Effector memory CD8-positive, alpha-beta T cell (primary cell): Measurements from ENCODE around the gene OPRL1.
A peak's percentile ranks its signal among the peaks of the same experiment; 100 is the strongest.
"Not testable (repeated sequence)": the region's sequence is repeated elsewhere in the genome, so short reads cannot be mapped to it uniquely, and the experiment has no call there.

Source experiments
- ATAC-seq: fragments of 150-1000 bp; cut with Tn5 transposase; replicated peaks from 2 replicates; pipeline ENCODE4 v1.10.0; 2021; ENCODE audit warnings: mild to moderate bottlenecking, moderate library complexity
- DNase-seq, 3 experiments: peaks; one replicate each; pipeline ENCODE4 v3.0.0; 2021
- H3K27ac Mint-ChIP-seq, 2 donors: one replicate each; pipeline ENCODE4 v1.8.0; 2022; ENCODE audit warnings: mild to moderate bottlenecking in 2 of 2, mixed read lengths in 2 of 2, moderate library complexity in 2 of 2
- H3K27me3 Mint-ChIP-seq, 2 donors: one replicate each; pipeline ENCODE4 v1.8.0; 2022; ENCODE audit warnings: mixed read lengths in 2 of 2
- H3K36me3 Mint-ChIP-seq: one replicate; pipeline ENCODE4 v1.8.0; 2022; ENCODE audit warnings: mild to moderate bottlenecking, moderate library complexity, mixed read lengths; ENCODE audit not compliant: insufficient read depth
- H3K4me1 Mint-ChIP-seq, 2 donors: one replicate each; pipeline ENCODE4 v1.8.0; 2022; ENCODE audit warnings: low read depth in 2 of 2, mixed read lengths in 2 of 2
- H3K4me3 Mint-ChIP-seq, 2 donors: one replicate each; pipeline ENCODE4 v1.8.0; 2022; ENCODE audit warnings: mild to moderate bottlenecking in 2 of 2, mixed read lengths in 2 of 2, moderate library complexity in 2 of 2
- H3K9me3 Mint-ChIP-seq, 2 donors: one replicate each; pipeline ENCODE4 v1.8.0; 2022; ENCODE audit warnings: mixed read lengths in 2 of 2

The OPRL1 gene

GRCh38 chr20:64083804-64084684 lies 4.2 kb downstream of the OPRL1 start, which contains the start of gene LKAAEAR1:
Gene LKAAEAR1 (minus strand): TSS chr20:64084398. CDS start chr20:64084219, 179 bp downstream.
- ATAC-seq, result no peak
- H3K9me3 Mint-ChIP-seq, result no peaks in the 10 kb centered on the region
- H3K27ac Mint-ChIP-seq, result peak within 1 kb of the TSS in 1 of 2 donors; percentile 38
- H3K36me3 Mint-ChIP-seq, result peaks cover 8% of the 10 kb centered on the region
- H3K4me3 Mint-ChIP-seq, result peak within 1 kb of the TSS; percentile 84 to 85
- no peak for DNase-seq
- H3K27me3 Mint-ChIP-seq, result peaks cover 0 to 6% of the 10 kb centered on the region in 2 donors
- H3K4me1 Mint-ChIP-seq, result peaks cover 26 to 29% of the 10 kb centered on the region in 2 donors

GRCh38 chr20:64084685-64085152 lies 4.8 kb downstream of the OPRL1 start:
- Mint-ChIP-seq H3K36me3 (peaks cover 8% of the 10 kb centered on the region), H3K27ac (no peak overlapping the region), H3K9me3 (no peaks in the 10 kb centered on the region), H3K27me3 (peaks cover 0 to 12% of the 10 kb centered on the region in 2 donors), H3K4me1 (peaks cover 26 to 27% of the 10 kb centered on the region in 2 donors), H3K4me3 (peak overlapping the region; percentile 84 to 85)
- ATAC-seq, result no peak
- no peak for DNase-seq

GRCh38 chr20:64086801-64087200 lies 6.9 kb downstream of the OPRL1 start:
- H3K27ac Mint-ChIP-seq, result no peak overlapping the region
- DNase-seq (no peak), ATAC-seq (no peak)
- H3K27me3 Mint-ChIP-seq, result peaks cover 0 to 17% of the 10 kb centered on the region in 2 donors
- H3K4me1 Mint-ChIP-seq, result peaks cover 14% of the 10 kb centered on the region in 2 donors
- no peaks in the 10 kb centered on the region for H3K9me3 Mint-ChIP-seq
- no peak overlapping the region for H3K4me3 Mint-ChIP-seq
- peaks cover 3% of the 10 kb centered on the region for H3K36me3 Mint-ChIP-seq

GRCh38 chr20:64087226-64087825 lies 7.4 kb downstream of the OPRL1 start:
- ATAC-seq, H3K27ac Mint-ChIP-seq, H3K36me3 Mint-ChIP-seq, H3K4me3 Mint-ChIP-seq, DNase-seq, H3K9me3 Mint-ChIP-seq: not testable (repeated sequence)
- Mint-ChIP-seq H3K4me1 (peaks cover 9 to 13% of the 10 kb centered on the region in 2 donors), H3K27me3 (peaks cover 0 to 17% of the 10 kb centered on the region in 2 donors)

GRCh38 chr20:64088586-64088985 lies 8.7 kb downstream of the OPRL1 start:
- not testable (repeated sequence) for H3K27ac Mint-ChIP-seq

GRCh38 chr20:64090165-64090564 lies 10.3 kb downstream of the OPRL1 start:
- peaks cover 0 to 17% of the 10 kb centered on the region in 2 donors for H3K27me3 Mint-ChIP-seq
- H3K27ac Mint-ChIP-seq, result no peak overlapping the region
- H3K4me3 Mint-ChIP-seq, result no peak overlapping the region
- ATAC-seq (no peak), DNase-seq (no peak)
- H3K4me1 Mint-ChIP-seq, result peaks cover 0 to 5% of the 10 kb centered on the region in 2 donors
- no peaks in the 10 kb centered on the region for H3K36me3 Mint-ChIP-seq
- no peaks in the 10 kb centered on the region for H3K9me3 Mint-ChIP-seq

More at GRCh38 chr20:64088586-64088985, 8.7 kb downstream of the OPRL1 start:
- ATAC-seq, H3K4me3 Mint-ChIP-seq, H3K36me3 Mint-ChIP-seq, H3K4me1 Mint-ChIP-seq, DNase-seq, H3K9me3 Mint-ChIP-seq: not testable (repeated sequence)
- peaks cover 0 to 17% of the 10 kb centered on the region in 2 donors for H3K27me3 Mint-ChIP-seq

- Mint-ChIP-seq H3K9me3 (no peaks in the 10 kb centered on the region), H3K27ac (peak overlapping the region in 1 of 2 donors; percentile 23), H3K36me3 (no peaks in the 10 kb centered on the region), H3K4me3 (no peak overlapping the region), H3K27me3 (peaks cover 0 to 17% of the 10 kb centered on the region in 2 donors), H3K4me1 (peaks cover 0 to 5% of the 10 kb centered on the region in 2 donors)
- DNase-seq (no peak), ATAC-seq (no peak)
Measured at GRCh38 chr20:64091340-64091739, 11.5 kb downstream of the OPRL1 start.

GRCh38 chr20:64091770-64092169 lies 11.9 kb downstream of the OPRL1 start:
- H3K36me3 Mint-ChIP-seq, result no peaks in the 10 kb centered on the region
- ATAC-seq (no peak), DNase-seq (no peak)
- H3K4me1 Mint-ChIP-seq, result peaks cover 0 to 5% of the 10 kb centered on the region in 2 donors
- peaks cover 0 to 17% of the 10 kb centered on the region in 2 donors for H3K27me3 Mint-ChIP-seq
- no peak overlapping the region for H3K4me3 Mint-ChIP-seq
- H3K9me3 Mint-ChIP-seq, result peaks cover under 1 to 4% of the 10 kb centered on the region in 2 donors
- H3K27ac Mint-ChIP-seq, result peak overlapping the region in 1 of 2 donors; percentile 23

- H3K27ac Mint-ChIP-seq, result no peak overlapping the region
- no peak for ATAC-seq
Measured at GRCh38 chr20:64092258-64093012, 12.6 kb downstream of the OPRL1 start.

GRCh38 chr20:64093013-64093503 lies 13.2 kb downstream of the OPRL1 start:
- Mint-ChIP-seq H3K27ac (peak overlapping the region in 1 of 2 donors; percentile 78), H3K27me3 (peaks cover 0 to 17% of the 10 kb centered on the region in 2 donors), H3K36me3 (no peaks in the 10 kb centered on the region), H3K9me3 (peaks cover 2 to 8% of the 10 kb centered on the region in 2 donors), H3K4me3 (no peak overlapping the region), H3K4me1 (peaks cover 0 to 5% of the 10 kb centered on the region in 2 donors)
- ATAC-seq (no peak), DNase-seq (no peak)

More at GRCh38 chr20:64092258-64093012, 12.6 kb downstream of the OPRL1 start:
- Mint-ChIP-seq H3K36me3 (no peaks in the 10 kb centered on the region), H3K4me1 (peaks cover 0 to 5% of the 10 kb centered on the region in 2 donors), H3K4me3 (no peak overlapping the region), H3K27me3 (peaks cover 0 to 17% of the 10 kb centered on the region in 2 donors), H3K9me3 (peaks cover 2 to 8% of the 10 kb centered on the region in 2 donors)
- DNase-seq, result no peak

- Mint-ChIP-seq H3K27ac (no peak overlapping the region), H3K4me1 (peaks cover 4 to 5% of the 10 kb centered on the region in 2 donors), H3K9me3 (peaks cover 2 to 8% of the 10 kb centered on the region in 2 donors), H3K27me3 (no peaks in the 10 kb centered on the region), H3K36me3 (no peaks in the 10 kb centered on the region), H3K4me3 (no peak overlapping the region)
- DNase-seq (no peak), ATAC-seq (no peak)
Measured at GRCh38 chr20:64095455-64095854, 15.6 kb downstream of the OPRL1 start.

GRCh38 chr20:64095927-64096326 lies 16.0 kb downstream of the OPRL1 start:
- Mint-ChIP-seq H3K36me3 (no peaks in the 10 kb centered on the region), H3K4me1 (peaks cover 5 to 6% of the 10 kb centered on the region in 2 donors), H3K4me3 (no peak overlapping the region), H3K27ac (no peak overlapping the region), H3K27me3 (peaks cover 2 to 4% of the 10 kb centered on the region in 2 donors), H3K9me3 (peaks cover 2 to 8% of the 10 kb centered on the region in 2 donors)
- no peak for DNase-seq
- no peak for ATAC-seq

GRCh38 chr20:64096535-64096934 lies 16.7 kb downstream of the OPRL1 start:
- ATAC-seq (no peak), DNase-seq (no peak)
- Mint-ChIP-seq H3K9me3 (peaks cover 2 to 8% of the 10 kb centered on the region in 2 donors), H3K27ac (no peak overlapping the region), H3K36me3 (no peaks in the 10 kb centered on the region), H3K4me1 (peaks cover 11 to 12% of the 10 kb centered on the region in 2 donors), H3K27me3 (peaks cover 8 to 10% of the 10 kb centered on the region in 2 donors), H3K4me3 (no peak overlapping the region)
